B cell (primary cell): ENCODE measurements around the gene ZP3. TPM values are rescaled to one million over a fixed set of nuclear protein-coding genes. Genes with fewer than 3 reads are reported as not detected.
"Not testable (repeated sequence)": the region's sequence is repeated elsewhere in the genome, so short reads cannot be mapped to it uniquely, and the experiment has no call there.

Experiments used
- ATAC-seq: fragments of 200-7000 bp; cut with Tn5 transposase; one replicate; pipeline ENCODE4 v1.10.0; 2021; ENCODE audit warnings: low read depth, mild to moderate bottlenecking, moderate number of reproducible peaks, moderate library complexity
- CTCF ChIA-PET: fragments of 350-600 bp; sonication (Branson Sonifier 250); formaldehyde crosslinking; loops from one replicate; lab custom pipeline; 2021; ENCODE audit warnings: antibody characterized with exemption, inconsistent platforms; lab: Charles Lee
- POLR2A ChIA-PET: fragments of 350-600 bp; sonication (Branson Sonifier 250); formaldehyde crosslinking; loops from one replicate; lab custom pipeline; 2021; ENCODE audit warnings: antibody characterized with exemption; lab: Charles Lee
- DNase-seq: peaks from one replicate; pipeline ENCODE4 v3.0.0; 2013
- H2AFZ ChIP-seq: 2 replicates; pipeline ENCODE4 v1.6.1; 2012; ENCODE audit warnings: mild to moderate bottlenecking, low read depth, low read length; ENCODE audit not compliant: insufficient read depth, poor library complexity, severe bottlenecking
- H3K27ac ChIP-seq, 2 donors: 1 replicate in 1 of 2; 2 replicates in 1 of 2; pipeline ENCODE4 v1.5.1; 2012 to 2013; ENCODE audit warnings: low read length in 2 of 2, mild to moderate bottlenecking in 2 of 2, moderate library complexity in 1 of 2
- H3K27me3 ChIP-seq, 4 experiments: fragments of 200-600 bp in 1 of 4; sonication (generic) in 1 of 4; replicated peaks in 1 of 4; 1 replicate in 2 of 4; 2 replicates in 2 of 4; pipeline versions ENCODE4 v1.6.1 to v1.7.0; 2013 to 2016; ENCODE audit warnings: low read length in 3 of 4, mild to moderate bottlenecking in 2 of 4, mixed read lengths in 1 of 4, moderate library complexity in 1 of 4; ENCODE audit not compliant: insufficient read depth in 4 of 4, control insufficient read depth in 3 of 4; ENCODE audit errors: control extremely low read depth in 1 of 4
- H3K36me3 ChIP-seq, 2 experiments: replicated peaks in 1 of 2; 1 replicate in 1 of 2; 2 replicates in 1 of 2; pipeline versions ENCODE4 v1.6.1 to v1.7.1; 2013; ENCODE audit warnings: low read length in 1 of 2; ENCODE audit not compliant: insufficient read depth in 2 of 2, control insufficient read depth in 1 of 2; ENCODE audit errors: control extremely low read depth in 1 of 2, extremely low read depth in 1 of 2
- H3K4me1 ChIP-seq, 2 donors: fragments of 200-600 bp in 1 of 2; sonication (generic) in 1 of 2; 1 replicate in 1 of 2; 2 replicates in 1 of 2; pipeline versions ENCODE4 v1.5.1 to v1.6.1; 2013 to 2017; ENCODE audit warnings: low read length in 2 of 2; ENCODE audit not compliant: control insufficient read depth in 2 of 2, insufficient read depth in 2 of 2
- H3K4me2 ChIP-seq: replicated peaks from 2 replicates; pipeline ENCODE3; 2012; ENCODE audit warnings: mild to moderate bottlenecking, low read depth, low read length; ENCODE audit not compliant: poor library complexity, severe bottlenecking
- H3K4me3 ChIP-seq, 5 experiments: fragments of 200-600 bp in 1 of 5; sonication (generic) in 1 of 5; 1 replicate in 3 of 5; 2 replicates in 2 of 5; pipeline versions ENCODE4 v1.5.1 to v1.7.0; 2011 to 2016; ENCODE audit warnings: low read length in 4 of 5, mild to moderate bottlenecking in 4 of 5, low read depth in 2 of 5, control low read depth in 1 of 5, moderate library complexity in 1 of 5; ENCODE audit not compliant: insufficient read depth in 1 of 5; ENCODE audit errors: control extremely low read depth in 1 of 5, extremely low read depth in 1 of 5
- H3K79me2 ChIP-seq: fragments of 200-600 bp; sonication (generic); one replicate; pipeline ENCODE4 v1.6.0; 2016; ENCODE audit warnings: low read length; ENCODE audit not compliant: control insufficient read depth, insufficient read depth
- H3K9ac ChIP-seq: fragments of 200-600 bp; sonication (generic); 2 replicates; pipeline ENCODE4 v1.6.1; 2017; ENCODE audit warnings: mild to moderate bottlenecking, low read length, moderate library complexity
- H3K9me3 ChIP-seq, 3 donors: one replicate each; pipeline versions ENCODE4 v1.6.1 to v1.7.1; 2013; ENCODE audit warnings: low read length in 2 of 3; ENCODE audit not compliant: control insufficient read depth in 2 of 3, insufficient read depth in 1 of 3; ENCODE audit errors: control extremely low read depth in 1 of 3
- H4K20me1 ChIP-seq: 2 replicates; pipeline ENCODE4 v1.6.0; 2012; ENCODE audit warnings: mild to moderate bottlenecking, low read length; ENCODE audit not compliant: insufficient read depth, control insufficient read depth, poor library complexity, severe bottlenecking
- H3K27ac Mint-ChIP-seq: one replicate; pipeline ENCODE4 v1.8.0; 2021; ENCODE audit warnings: mixed read lengths
- H3K27me3 Mint-ChIP-seq: one replicate; pipeline ENCODE4 v1.8.0; 2021; ENCODE audit warnings: mixed read lengths
- H3K4me1 Mint-ChIP-seq: one replicate; pipeline ENCODE4 v1.8.0; 2021; ENCODE audit warnings: mixed read lengths
- H3K4me3 Mint-ChIP-seq: one replicate; pipeline ENCODE4 v1.8.0; 2021; ENCODE audit warnings: mixed read lengths
- H3K9me3 Mint-ChIP-seq: one replicate; pipeline ENCODE4 v1.8.0; 2022; ENCODE audit warnings: mixed read lengths; ENCODE audit not compliant: insufficient read depth
- CTCF ChIP-seq: fragments of 200-600 bp; IDR thresholded peaks from one replicate; pipeline ENCODE4 v1.8.0; 2022; ENCODE audit warnings: antibody characterized with exemption, mild to moderate bottlenecking
- EZH2 ChIP-seq: IDR thresholded peaks from 2 replicates; pipeline ENCODE4 v1.6.1; 2012; ENCODE audit warnings: borderline replicate concordance, low read depth, mild to moderate bottlenecking, moderate library complexity, low read length; ENCODE audit not compliant: insufficient read depth, poor library complexity, severe bottlenecking
- WGBS: methylation state at CpG from one replicate; pipeline ENCODE4 v1.1.5; 2013; ENCODE audit warnings: missing lambda C conversion rate; ENCODE audit not compliant: insufficient coverage; 5-methylcytosine and 5-hydroxymethylcytosine counted together
- intact Hi-C: fragments of 100-400 bp; cut with micrococcal nuclease; formaldehyde crosslinking; loops from one replicate; pipeline ENCODE4 v1.10.0; 2022
- polyA plus RNA-seq: library from polyadenylated mRNA; depleted of rRNA; stranded (reverse); fragments of >200 nt; gene quantifications from 2 replicates; pipeline ENCODE4 v1.2.3, GENCODE V29; 2012
- total RNA-seq, 2 donors: library from RNA; stranded (reverse); fragments of 120-200 nt in 1 of 2; gene quantifications; 1 replicate in 1 of 2; 2 replicates in 1 of 2; pipeline versions ENCODE4 v1.2.3 to v1.2.4, GENCODE V29; 2013 to 2022

The ZP3 gene
- total and polyA plus RNA-seq, 2 donors (not counting 1 experiment from before 2014, with no cell fraction given): 0.64 to 4.4 TPM

GRCh38 chr7:76430836-76431235 is 6.1 kb downstream of the ZP3 start:
- no peak for ATAC-seq
- CTCF ChIA-PET: no interaction called here
- Mint-ChIP-seq H3K4me1 (no peaks in the 10 kb centered on the region), H3K4me3 (no peak overlapping the region), H3K27ac (no peak overlapping the region), H3K9me3 (no peaks in the 10 kb centered on the region), H3K27me3 (no peaks in the 10 kb centered on the region)
- DNase-seq: no peak
- Histone ChIP-seq H3K9ac (no peak overlapping the region), H3K9me3 (no peaks in the 10 kb centered on the region), H3K27ac (no peak overlapping the region), H2AFZ (no peak overlapping the region), H3K27me3 (no peaks in the 10 kb centered on the region), H3K36me3 (no peaks in the 10 kb centered on the region), H3K4me3 (no peak overlapping the region), H3K79me2 (no peaks in the 10 kb centered on the region), H3K4me2 (no peak overlapping the region), H3K4me1 (no peaks in the 10 kb centered on the region), H4K20me1 (no peaks in the 10 kb centered on the region)
- POLR2A ChIA-PET: interaction anchor here (0.7 kb wide), 1 partner anchor 37 kb away, joined by 4 read pairs; no protein-coding TSS in a partner anchor
- TF ChIP-seq CTCF (no peak), EZH2 (no peak)
- intact Hi-C loops: no loop called here
- WGBS: 91% methylated on average over 3 of the region's 3 CpGs

GRCh38 chr7:76437873-76438272 is 13.1 kb downstream of the ZP3 start:
- H4K20me1 ChIP-seq, H3K4me1 ChIP-seq, H3K27ac ChIP-seq, H3K4me2 ChIP-seq, H3K4me1 Mint-ChIP-seq, H3K9me3 Mint-ChIP-seq, H3K9me3 ChIP-seq, H3K27me3 Mint-ChIP-seq, H3K27me3 ChIP-seq, H3K9ac ChIP-seq, intact Hi-C loops, H3K79me2 ChIP-seq, H3K4me3 Mint-ChIP-seq, H3K4me3 ChIP-seq, POLR2A ChIA-PET, H3K36me3 ChIP-seq, H2AFZ ChIP-seq: not testable (repeated sequence)
- peak; percentile 58 for TF ChIP-seq CTCF
- ATAC-seq: peak; percentile 65
- peak overlapping the region; percentile 43 for H3K27ac Mint-ChIP-seq
- CTCF ChIA-PET: interaction anchor here (0.7 kb wide), 1 partner anchor 876 kb away, joined by 4 read pairs; no protein-coding TSS in a partner anchor
- DNase-seq: peak; percentile 61
- WGBS: no CpG with 5 or more reads among the region's 2 CpGs

- H3K27me3 Mint-ChIP-seq, H3K27me3 ChIP-seq, H3K79me2 ChIP-seq, H3K27ac ChIP-seq, ATAC-seq, DNase-seq, H3K4me1 Mint-ChIP-seq, H3K27ac Mint-ChIP-seq, H3K4me2 ChIP-seq, H3K4me1 ChIP-seq, H3K9ac ChIP-seq, H2AFZ ChIP-seq, H3K4me3 Mint-ChIP-seq, POLR2A ChIA-PET, H3K9me3 ChIP-seq, H3K9me3 Mint-ChIP-seq, intact Hi-C loops, H4K20me1 ChIP-seq, H3K36me3 ChIP-seq, H3K4me3 ChIP-seq, CTCF ChIA-PET: not testable (repeated sequence)
- WGBS: no CpG with 5 or more reads among the region's 7 CpGs
Measured at GRCh38 chr7:76439120-76439888, 14.6 kb downstream of the ZP3 start.
